DOHH2 (cell line): ENCODE data around the gene TSG101.

ENCODE experiments used
- H3F3A ChIP-seq: fragments of 200-600 bp; sonication (generic), shearing (Covaris generic); 2 replicates; pipeline ENCODE4 v1.6.0; 2016; ENCODE audit warnings: antibody characterized with exemption, mild to moderate bottlenecking; ENCODE audit not compliant: control insufficient read depth, insufficient read depth
- H3K27ac ChIP-seq: fragments of 200-600 bp; sonication (generic); 2 replicates; pipeline ENCODE4 v1.5.1; 2014; ENCODE audit warnings: low read depth, mild to moderate bottlenecking, low read length, moderate library complexity
- H3K27me3 ChIP-seq: fragments of 200-600 bp; sonication (generic); 2 replicates; pipeline ENCODE4 v1.6.1; 2014; ENCODE audit warnings: mild to moderate bottlenecking, low read length, mixed read lengths; ENCODE audit not compliant: control insufficient read depth
- H3K36me3 ChIP-seq: fragments of 200-600 bp; sonication (generic); 2 replicates; pipeline ENCODE4 v1.6.1; 2014; ENCODE audit warnings: mild to moderate bottlenecking, low read length, moderate library complexity, mixed read lengths; ENCODE audit not compliant: control insufficient read depth
- H3K4me1 ChIP-seq: fragments of 200-600 bp; sonication (generic); 2 replicates; pipeline ENCODE4 v1.6.1; 2014; ENCODE audit warnings: mild to moderate bottlenecking, low read length, mixed read lengths; ENCODE audit not compliant: control insufficient read depth
- H3K4me2 ChIP-seq: fragments of 200-600 bp; sonication (generic); 2 replicates; pipeline ENCODE4 v1.6.0; 2014; ENCODE audit warnings: mild to moderate bottlenecking, low read length, moderate library complexity
- H3K4me3 ChIP-seq: fragments of 200-600 bp; sonication (generic); 2 replicates; pipeline ENCODE4 v1.5.1; 2014; ENCODE audit warnings: mild to moderate bottlenecking, low read length, mixed read lengths
- H3K79me2 ChIP-seq: fragments of 200-600 bp; sonication (generic); 2 replicates; pipeline ENCODE4 v1.6.1; 2014; ENCODE audit warnings: mild to moderate bottlenecking, low read length, mixed read lengths; ENCODE audit not compliant: control insufficient read depth
- H3K9me2 ChIP-seq: fragments of 200-600 bp; sonication (generic); replicated peaks from 2 replicates; pipeline ENCODE4 v1.6.1; 2014; ENCODE audit warnings: mild to moderate bottlenecking, low read length, mixed read lengths; ENCODE audit not compliant: control insufficient read depth
- H3K9me3 ChIP-seq: fragments of 200-600 bp; sonication (generic); 2 replicates; pipeline ENCODE4 v1.6.1; 2014; ENCODE audit warnings: antibody characterized with exemption, low read length, mixed read lengths; ENCODE audit not compliant: control insufficient read depth, insufficient read depth
- H4K20me1 ChIP-seq: fragments of 200-600 bp; sonication (generic); 2 replicates; pipeline ENCODE4 v1.6.0; 2014; ENCODE audit warnings: low read depth, mild to moderate bottlenecking, antibody characterized with exemption, low read length, moderate library complexity; ENCODE audit not compliant: control insufficient read depth, insufficient read depth
- CTCF ChIP-seq: fragments of 200-600 bp; sonication (generic); IDR thresholded peaks from one replicate; pipeline ENCODE4 v1.5.1; 2014; ENCODE audit warnings: antibody characterized with exemption, mild to moderate bottlenecking, low read depth, low read length; ENCODE audit not compliant: poor library complexity, severe bottlenecking
- EZH2phosphoT487 ChIP-seq: fragments of 200-600 bp; sonication (generic); IDR thresholded peaks from 2 replicates; pipeline ENCODE4 v1.6.1; 2017; ENCODE audit warnings: borderline replicate concordance, mild to moderate bottlenecking, antibody characterized with exemption, low read length, moderate library complexity, mixed read lengths

Gene TSG101

GRCh38 chr11:18566406-18566805 lies 39.7 kb upstream of the TSG101 start:
- H3K4me2 ChIP-seq: no peak overlapping the region
- no peaks in the 10 kb centered on the region for H3K27me3 ChIP-seq

GRCh38 chr11:18564149-18564548 lies 37.4 kb upstream of the TSG101 start:
- no peaks in the 10 kb centered on the region for H3F3A ChIP-seq
- no peaks in the 10 kb centered on the region for H3K9me3 ChIP-seq
- no peaks in the 10 kb centered on the region for H3K9me2 ChIP-seq
- peaks cover 21% of the 10 kb centered on the region for H3K36me3 ChIP-seq
- TF ChIP-seq EZH2phosphoT487 (no peak), CTCF (no peak)
- no peaks in the 10 kb centered on the region for H4K20me1 ChIP-seq
- no peaks in the 10 kb centered on the region for H3K79me2 ChIP-seq
- H3K27ac ChIP-seq: no peak overlapping the region
- no peaks in the 10 kb centered on the region for H3K27me3 ChIP-seq
- no peak overlapping the region for H3K4me3 ChIP-seq
- no peak overlapping the region for H3K4me2 ChIP-seq
- H3K4me1 ChIP-seq: no peaks in the 10 kb centered on the region

More at GRCh38 chr11:18566406-18566805, 39.7 kb upstream of the TSG101 start:
- no peaks in the 10 kb centered on the region for H3F3A ChIP-seq
- no peaks in the 10 kb centered on the region for H3K79me2 ChIP-seq
- no peaks in the 10 kb centered on the region for H4K20me1 ChIP-seq
- no peak overlapping the region for H3K27ac ChIP-seq
- H3K4me1 ChIP-seq: no peaks in the 10 kb centered on the region
- H3K4me3 ChIP-seq: no peak overlapping the region
- TF ChIP-seq CTCF (no peak), EZH2phosphoT487 (no peak)
- H3K9me2 ChIP-seq: no peaks in the 10 kb centered on the region
- H3K36me3 ChIP-seq: peaks cover 26% of the 10 kb centered on the region
- no peaks in the 10 kb centered on the region for H3K9me3 ChIP-seq

- peaks cover 21% of the 10 kb centered on the region for H3K36me3 ChIP-seq
- TF ChIP-seq EZH2phosphoT487 (no peak), CTCF (no peak)
- H4K20me1 ChIP-seq: no peaks in the 10 kb centered on the region
- no peak overlapping the region for H3K4me2 ChIP-seq
- no peaks in the 10 kb centered on the region for H3K4me1 ChIP-seq
- no peaks in the 10 kb centered on the region for H3F3A ChIP-seq
- no peaks in the 10 kb centered on the region for H3K9me3 ChIP-seq
- H3K79me2 ChIP-seq: no peaks in the 10 kb centered on the region
- H3K9me2 ChIP-seq: no peaks in the 10 kb centered on the region
- no peak overlapping the region for H3K4me3 ChIP-seq
- H3K27me3 ChIP-seq: no peaks in the 10 kb centered on the region
- H3K27ac ChIP-seq: no peak overlapping the region
These were observed 36.5 kb upstream of the TSG101 start for GRCh38 chr11:18563090-18563730.
